Lower leg skin (tissue), 3 donors: ENCODE measurements around the gene AIG1.

Source experiments
- POLR2A ChIP-seq, 2 donors: fragments of 450-650 bp; IDR thresholded peaks; one replicate each; pipeline ENCODE4 v1.6.1; 2016 to 2017; ENCODE audit warnings: antibody characterized with exemption in 2 of 2, mild to moderate bottlenecking in 1 of 2, moderate library complexity in 1 of 2
- TF ChIP-seq, protein P1 (sequence below), 3 donors: fragments of 450-650 bp; IDR thresholded peaks; one replicate each; pipeline ENCODE4 v1.5.1; 2016; ENCODE audit warnings: antibody characterized with exemption in 3 of 3, mild to moderate bottlenecking in 3 of 3, moderate library complexity in 2 of 3

DNA sequence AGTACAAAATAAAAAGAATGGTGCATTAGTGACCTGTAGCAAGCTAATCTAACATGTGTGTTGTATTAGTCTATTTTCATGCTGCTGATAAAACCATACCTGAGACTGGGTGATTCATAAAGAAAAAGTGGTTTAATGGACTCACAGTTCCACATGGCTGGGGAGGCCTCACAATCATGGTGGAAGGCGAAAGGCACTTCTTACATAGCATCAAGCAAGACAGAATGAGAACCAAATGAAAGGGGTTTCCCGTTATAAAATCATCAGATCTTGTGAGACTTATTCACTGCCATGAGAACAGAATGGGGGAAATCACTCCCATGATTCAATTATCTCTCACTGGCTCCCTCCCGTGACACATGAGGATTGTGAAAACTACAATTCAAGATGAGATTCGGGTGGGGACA lies 45.4 kb upstream of the AIG1 start:
- TF ChIP-seq, protein P1, sequence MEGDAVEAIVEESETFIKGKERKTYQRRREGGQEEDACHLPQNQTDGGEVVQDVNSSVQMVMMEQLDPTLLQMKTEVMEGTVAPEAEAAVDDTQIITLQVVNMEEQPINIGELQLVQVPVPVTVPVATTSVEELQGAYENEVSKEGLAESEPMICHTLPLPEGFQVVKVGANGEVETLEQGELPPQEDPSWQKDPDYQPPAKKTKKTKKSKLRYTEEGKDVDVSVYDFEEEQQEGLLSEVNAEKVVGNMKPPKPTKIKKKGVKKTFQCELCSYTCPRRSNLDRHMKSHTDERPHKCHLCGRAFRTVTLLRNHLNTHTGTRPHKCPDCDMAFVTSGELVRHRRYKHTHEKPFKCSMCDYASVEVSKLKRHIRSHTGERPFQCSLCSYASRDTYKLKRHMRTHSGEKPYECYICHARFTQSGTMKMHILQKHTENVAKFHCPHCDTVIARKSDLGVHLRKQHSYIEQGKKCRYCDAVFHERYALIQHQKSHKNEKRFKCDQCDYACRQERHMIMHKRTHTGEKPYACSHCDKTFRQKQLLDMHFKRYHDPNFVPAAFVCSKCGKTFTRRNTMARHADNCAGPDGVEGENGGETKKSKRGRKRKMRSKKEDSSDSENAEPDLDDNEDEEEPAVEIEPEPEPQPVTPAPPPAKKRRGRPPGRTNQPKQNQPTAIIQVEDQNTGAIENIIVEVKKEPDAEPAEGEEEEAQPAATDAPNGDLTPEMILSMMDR (IDR thresholded peaks at IDR 0.05) = no peak
- TF ChIP-seq POLR2A (IDR thresholded peaks at IDR 0.05) = no peak
